Activated gamma-delta T cell treated with anti-CD3 and anti-CD28 coated beads, Interleukin-2, amount 50 U/mL, for 16 hours (primary cell): Measurements from ENCODE around the gene ASPSCR1.

Experiments
- DNase-seq: peaks from one replicate; pipeline ENCODE4 v3.0.0-alpha.2; 2020; ENCODE audit warnings: low read depth

Gene ASPSCR1

DNA sequence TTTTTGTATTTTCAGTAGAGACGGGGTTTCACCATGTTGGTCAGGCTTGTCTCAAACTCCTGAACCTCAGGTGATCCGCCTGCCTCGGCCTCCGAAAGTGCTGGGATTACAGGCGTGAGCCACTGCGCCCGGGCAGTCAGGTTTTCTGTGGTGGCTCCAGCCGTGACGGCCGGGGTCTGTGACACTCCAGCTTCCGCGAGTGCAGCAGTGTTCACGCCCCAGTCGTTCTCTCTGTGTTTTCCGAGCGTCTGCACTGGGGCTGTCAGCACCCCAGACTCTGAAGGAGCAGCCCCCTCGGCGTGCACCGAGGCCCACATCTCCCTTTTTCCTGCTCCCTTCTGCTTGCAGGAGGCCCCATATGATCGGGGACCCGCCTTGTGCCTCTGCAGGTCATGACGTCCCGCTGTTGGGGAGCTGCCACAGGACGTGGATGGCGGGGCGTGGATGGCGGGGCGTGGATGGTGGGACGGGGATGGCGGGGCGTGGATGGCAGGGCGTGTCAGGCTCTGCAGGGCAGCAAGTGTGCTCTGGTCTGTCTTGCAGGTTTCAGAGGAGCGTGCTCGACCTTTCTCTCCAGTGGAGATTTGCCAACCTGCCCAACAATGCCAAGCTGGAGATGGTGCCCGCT lies 5.7 kb downstream of the ASPSCR1 start:
- DNase-seq, result no peak

DNA sequence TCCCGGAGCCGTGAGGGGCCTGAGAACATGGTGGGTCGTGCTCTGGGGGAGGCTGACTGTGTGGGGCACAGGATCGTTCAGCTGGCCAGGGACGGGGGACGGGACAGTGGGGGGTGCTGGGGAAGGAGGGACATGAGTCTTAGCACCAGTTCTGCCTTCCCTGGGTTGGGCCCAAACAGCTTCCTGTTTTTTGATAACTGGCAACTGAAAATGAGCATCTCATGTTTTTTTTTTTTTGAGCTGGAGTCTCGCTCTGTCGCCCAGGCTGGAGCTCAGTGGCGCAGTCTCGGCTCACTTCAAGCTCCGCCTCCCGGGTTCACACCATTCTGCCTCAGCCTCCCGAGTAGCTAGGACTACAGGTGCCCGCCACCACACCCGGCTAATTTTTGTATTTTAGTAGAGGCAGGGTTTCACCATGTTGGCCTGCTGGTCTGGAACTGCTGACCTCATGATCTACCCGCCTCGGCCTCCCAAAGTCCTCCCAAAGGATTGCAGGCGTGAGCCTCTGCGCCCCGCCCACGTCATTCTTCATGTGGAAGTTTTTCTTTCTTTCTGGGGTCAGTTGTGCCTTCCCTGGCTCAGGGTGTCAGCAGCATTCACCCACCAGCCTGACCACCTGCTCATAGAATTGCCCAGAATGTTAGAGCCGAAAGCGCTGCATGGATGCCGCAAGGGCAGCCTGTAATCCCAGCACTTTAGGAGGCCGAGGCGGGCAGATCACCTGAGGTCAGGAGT lies 6.4 kb downstream of the ASPSCR1 start:
- no peak for DNase-seq

DNA sequence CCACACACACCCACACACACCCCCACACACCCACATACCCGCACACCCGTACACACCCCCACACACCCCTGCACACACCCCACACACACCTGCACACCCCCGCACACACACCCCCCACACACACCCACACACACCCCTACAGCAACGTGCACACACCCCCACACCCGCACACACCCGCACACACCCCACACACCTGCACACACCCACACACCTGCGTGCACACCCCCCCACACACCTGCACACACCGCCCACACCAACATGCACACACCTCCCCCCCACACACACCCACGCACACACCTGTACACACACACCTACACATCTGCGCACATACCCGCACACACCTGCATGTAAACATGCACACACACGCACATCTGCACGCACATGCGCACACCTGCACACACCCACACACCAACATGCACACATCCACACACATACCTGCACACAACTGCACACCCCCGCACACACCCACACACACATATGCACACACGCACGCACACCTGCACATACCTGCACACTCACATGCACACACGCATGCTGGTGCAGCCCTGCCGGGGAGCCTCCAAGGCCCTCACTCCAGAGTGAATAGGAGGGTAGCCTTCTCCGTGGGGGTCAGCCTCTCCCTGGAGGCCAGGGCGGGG lies 7.5 kb downstream of the ASPSCR1 start:
- DNase-seq, result no peak

DNA sequence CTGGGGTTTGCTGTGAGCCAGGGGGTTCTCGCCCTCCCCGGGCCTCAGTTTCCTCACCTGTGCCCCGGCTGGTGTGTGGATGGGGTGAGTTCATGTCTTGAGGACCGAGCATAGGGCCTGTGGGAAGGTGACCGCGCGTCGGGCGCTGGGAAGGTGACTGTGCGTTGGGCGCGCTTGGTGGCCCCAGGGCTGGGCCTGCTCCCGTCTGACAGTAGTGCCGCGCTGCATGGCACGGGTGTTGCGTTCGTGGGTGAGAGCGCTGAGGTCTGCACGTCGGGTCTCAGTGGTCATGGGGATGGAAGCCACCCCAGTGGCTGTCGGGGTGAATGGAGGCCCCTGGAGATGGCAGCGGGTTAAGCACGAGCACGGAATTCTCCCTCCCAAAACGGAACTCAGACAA lies 9.2 kb downstream of the ASPSCR1 start:
- no peak for DNase-seq

DNA sequence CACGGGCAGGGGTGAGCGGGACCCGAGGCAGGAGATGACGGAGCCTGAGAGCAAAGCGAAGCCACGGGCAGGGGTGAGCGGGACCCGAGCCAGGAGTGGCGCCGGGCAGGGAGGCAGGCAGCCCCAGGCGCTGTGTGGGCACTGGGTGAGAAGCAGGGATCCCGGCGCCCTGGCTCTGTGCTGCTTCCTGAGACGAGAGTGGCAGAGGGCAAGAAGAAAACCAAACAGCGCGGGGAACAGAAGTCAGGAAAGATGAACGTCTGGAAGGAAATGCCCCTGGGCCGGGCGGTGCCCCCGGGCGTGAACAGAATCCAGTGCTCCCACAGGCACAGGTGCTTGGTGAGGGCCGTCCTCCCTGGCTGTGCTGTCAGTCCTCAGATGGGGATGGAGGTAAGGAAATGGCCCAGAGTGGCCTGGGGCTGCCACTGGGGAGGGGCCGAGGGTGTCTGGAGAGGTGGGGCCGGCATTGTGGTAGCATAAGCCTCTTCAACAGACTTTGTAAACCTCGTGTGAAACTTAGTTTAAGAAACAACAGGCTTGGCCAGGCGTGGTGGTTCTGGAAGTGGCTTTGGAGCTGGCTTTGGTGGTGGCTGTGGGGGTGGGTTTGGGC lies 9.8 kb downstream of the ASPSCR1 start:
- no peak for DNase-seq

DNA sequence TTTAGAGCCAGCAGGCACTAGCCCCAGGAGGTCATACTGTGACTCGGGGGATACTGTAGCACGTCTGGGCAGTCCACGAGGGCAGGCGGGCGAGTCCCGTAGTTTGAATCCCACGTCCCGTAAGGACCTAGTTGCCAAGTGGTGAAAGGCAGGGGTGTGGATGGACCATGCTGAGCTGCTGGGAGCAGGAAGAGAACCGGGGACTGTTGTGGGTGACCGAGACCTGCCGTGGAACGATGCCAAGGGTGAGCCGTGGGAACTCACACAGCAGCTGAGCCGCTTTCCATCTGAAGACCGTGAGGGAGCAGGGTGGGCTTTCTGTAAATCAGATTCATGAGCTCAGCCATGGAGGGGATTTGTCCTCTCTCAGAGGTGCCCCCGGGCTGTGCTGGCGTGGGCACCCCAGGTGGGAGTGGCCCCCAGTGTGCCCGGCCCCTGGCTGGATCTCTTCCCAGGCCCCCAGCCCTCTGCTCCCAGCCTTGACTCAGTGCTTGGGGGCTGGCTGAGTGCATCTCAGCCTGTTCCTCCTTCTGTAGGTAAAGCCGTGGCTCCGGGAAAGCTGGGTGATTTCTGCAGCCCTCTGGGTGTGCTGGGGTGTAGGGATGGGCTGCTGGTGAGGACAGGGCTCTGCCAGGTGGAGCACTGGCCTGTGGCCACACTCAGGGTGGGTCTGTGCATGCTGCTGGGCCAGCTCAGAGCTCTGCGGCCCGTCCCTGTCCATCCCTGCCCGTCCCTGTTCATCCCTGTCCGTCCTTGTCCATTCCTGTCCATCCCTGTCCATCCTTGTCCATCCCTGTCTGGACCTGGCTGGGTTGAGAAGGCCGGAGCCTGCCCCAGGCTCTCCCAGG lies 13.6 kb downstream of the ASPSCR1 start:
- no peak for DNase-seq

DNA sequence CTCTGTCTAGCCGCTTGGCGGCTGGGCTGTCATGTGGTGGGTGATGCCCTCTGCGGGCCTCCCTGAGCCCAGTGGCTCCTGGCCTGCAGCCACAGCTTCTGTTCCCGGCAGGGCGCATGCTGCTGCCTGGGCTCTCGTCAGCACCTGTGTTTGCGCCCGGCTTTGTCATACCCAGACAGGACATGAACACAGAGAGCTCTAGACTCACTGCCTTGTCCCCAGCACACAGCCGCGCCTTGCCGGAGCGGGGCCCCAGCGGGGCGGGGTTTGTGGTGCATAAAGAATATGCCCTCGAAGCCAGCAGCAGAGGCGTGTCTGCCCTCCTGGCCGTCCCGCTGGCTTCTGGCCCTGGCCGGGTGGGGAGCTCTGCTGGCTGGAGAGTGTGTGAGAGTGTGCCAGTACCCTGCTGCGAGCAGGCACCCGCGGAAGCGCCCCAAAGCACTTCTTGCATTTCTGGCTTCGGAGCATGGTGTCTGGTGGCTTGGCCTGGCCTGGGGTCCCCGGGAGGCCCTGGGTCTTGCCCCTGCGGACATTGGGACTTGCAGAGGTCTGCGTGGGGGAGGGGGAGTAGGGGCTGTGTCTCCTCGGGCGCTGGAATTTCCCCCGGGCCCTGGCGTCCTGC lies 14.4 kb downstream of the ASPSCR1 start:
- DNase-seq, result no peak

DNA sequence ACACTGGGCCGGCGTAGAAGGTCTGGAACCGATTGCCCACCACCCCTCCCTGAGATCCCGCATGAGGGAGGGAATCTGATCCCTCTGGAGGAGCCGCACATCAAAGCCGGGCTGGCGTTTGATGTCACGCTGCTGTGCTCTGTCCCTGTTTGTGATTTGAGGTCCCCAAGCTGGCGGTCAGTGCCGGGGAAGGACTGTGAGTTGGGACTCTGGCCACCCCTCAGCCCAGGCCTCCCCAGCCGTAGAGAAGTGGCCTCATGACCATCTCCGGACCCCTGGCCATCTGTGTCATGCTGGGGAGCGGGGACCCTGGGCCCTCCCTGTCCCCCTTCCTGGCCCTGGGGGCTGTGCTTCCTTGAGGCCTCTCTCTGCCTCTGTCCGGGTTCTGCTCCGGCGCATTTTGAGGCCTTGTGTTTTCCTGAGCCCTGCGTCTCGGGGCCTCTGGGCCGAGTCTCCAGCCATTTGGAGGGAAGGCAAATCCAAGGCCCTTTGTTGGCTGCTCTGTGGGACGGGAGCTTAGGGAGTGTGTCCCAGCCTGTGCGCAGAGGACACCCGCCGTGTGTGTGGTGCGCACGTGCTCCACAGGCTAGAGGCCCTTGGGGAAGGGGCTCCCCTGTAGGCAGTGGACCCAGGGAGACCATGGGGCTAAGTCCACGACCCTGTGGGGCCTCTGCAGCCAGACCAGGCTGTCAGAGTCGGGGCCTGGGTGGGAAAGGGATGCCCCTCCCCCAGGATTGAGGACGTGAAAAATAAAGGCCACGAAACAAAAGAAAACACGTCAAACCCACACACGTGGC lies 15.1 kb downstream of the ASPSCR1 start:
- no peak for DNase-seq

DNA sequence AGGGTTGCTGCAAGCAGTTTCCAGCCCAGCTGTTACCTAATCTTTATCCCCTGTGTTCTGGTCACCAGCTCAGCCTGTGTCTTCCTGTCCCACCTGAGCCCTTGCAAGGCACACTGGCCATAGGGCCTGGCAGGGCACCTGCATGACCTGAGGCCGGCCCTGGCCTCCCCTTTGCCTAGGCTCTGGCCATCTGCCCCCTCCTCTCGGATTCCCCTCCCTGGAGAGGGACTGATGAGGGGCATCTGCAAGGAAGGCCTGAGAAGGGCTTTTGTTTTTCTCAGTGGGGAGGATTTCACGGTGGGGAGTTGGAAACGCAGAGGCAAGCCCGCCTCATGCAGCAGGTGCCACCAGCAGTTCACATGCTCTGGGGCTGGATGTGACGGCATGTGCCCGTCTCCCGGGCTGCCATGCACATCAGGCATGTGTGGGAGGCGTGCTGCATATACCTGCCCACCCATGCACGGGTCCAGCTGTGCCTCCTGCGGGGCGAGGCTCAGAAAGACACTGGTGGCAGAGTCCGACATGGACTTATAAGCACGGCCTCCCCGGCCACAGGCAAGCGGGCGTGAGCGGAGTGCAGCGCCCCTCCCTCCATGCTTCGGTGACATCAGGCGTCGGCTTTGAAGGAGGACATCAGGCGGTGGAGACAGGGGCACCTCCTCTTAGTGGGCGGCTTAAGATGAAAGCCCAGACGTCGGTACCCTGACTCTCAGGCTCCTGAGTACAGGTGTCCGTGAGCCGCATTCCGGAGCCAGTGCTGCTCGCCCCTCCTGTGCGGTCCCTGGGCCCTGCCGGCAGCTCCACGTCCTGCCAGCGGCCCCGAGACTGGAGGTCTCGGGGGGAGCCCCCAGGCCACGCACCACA lies 16.5 kb downstream of the ASPSCR1 start:
- no peak for DNase-seq

DNA sequence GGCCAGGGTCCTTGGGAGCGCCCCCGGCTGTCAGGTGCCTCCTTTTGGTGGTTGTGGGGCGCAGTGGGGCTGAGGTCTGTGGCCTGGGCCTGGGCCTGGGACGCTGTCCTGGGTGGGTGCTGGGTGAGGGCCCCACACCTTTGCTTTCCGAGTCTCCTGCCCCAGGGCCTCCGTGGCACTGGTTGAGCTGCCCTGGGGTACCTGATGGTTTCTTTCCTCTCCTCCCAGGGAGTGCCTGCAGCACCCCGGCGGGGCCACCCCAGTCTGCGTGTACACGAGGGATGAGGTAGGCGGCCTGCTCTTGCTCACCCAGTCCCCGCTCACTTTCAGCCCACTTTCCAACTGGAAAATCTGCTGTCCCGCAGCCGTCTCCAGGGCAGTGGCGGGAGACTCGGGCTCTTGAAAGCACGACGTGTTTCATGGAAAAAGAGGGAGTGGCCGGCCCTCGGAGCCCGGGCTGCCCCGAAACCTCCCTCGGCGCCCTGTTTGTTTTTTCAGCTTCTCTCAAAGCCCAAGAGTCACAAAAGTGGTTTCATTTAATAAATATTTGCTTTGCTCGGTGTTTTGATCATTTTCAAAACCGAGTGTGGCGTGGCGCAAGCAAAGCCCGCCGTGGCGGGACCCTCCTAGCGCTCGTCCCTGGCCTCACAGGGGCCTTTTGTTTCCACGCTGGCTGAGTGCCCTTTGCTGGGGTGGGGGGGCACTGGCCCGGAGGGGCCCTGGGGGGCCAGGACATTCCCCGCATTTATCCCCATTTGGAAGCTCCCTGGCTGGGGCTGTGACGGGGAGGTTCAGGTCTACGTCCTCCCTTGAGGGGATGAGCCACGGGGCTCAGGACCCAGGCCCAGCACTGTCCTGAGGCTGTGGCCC lies 17.4 kb downstream of the ASPSCR1 start:
- no peak for DNase-seq

DNA sequence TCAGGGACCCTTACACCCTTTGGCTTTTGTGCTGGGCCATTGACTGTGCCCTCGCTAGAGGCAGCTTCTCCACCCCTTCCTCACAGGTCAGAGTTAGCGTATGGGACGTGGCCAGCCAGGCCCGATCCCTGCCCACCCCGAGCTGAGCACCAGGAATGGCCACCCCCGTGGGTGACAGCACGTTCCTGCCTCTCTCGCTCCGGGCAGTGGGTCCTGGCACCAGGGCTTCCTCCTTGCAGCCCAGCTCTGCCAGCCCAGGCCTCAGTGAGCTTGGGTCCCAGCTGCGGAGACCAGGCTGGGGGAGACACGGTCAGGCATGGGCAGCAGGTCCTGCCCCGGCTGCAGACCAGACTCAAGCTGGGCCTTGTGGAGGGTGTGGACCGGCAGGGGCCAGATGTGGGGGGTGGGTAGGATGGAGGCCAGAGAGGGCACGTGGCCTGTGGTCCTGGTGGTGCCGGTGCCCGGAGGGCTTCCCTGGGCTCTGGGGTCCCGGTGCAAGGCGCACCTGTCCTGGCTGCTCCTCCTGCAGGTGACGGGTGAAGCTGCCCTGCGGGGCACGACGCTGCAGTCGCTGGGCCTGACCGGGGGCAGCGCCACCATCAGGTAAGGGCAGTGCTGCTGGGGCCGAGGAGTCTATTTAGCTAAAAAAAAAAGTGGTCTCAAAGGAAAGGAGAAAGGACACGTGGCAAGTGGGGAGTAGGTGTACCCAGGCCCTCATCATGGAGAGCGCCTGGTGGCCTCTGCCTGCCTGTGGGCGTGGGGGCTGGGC lies 18.2 kb downstream of the ASPSCR1 start:
- DNase-seq, result no peak

DNA sequence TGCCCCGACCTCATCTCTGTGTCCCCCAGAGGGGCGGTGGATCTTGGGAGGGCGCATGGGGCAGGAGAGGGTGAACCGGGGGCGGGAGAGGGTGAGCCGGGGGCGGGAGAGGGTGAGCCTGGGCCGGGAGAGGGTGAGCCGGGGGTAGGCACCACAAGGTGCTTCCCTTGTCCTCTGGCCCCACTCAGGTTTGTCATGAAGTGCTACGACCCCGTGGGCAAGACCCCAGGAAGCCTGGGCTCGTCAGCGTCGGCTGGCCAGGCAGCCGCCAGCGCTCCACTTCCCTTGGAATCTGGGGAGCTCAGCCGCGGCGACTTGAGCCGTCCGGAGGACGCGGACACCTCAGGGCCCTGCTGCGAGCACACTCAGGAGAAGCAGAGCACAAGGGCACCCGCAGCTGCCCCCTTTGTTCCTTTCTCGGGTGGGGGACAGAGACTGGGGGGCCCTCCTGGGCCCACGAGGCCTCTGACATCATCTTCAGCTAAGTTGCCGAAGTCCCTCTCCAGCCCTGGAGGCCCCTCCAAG lies 18.9 kb downstream of the ASPSCR1 start:
- DNase-seq, result no peak

DNA sequence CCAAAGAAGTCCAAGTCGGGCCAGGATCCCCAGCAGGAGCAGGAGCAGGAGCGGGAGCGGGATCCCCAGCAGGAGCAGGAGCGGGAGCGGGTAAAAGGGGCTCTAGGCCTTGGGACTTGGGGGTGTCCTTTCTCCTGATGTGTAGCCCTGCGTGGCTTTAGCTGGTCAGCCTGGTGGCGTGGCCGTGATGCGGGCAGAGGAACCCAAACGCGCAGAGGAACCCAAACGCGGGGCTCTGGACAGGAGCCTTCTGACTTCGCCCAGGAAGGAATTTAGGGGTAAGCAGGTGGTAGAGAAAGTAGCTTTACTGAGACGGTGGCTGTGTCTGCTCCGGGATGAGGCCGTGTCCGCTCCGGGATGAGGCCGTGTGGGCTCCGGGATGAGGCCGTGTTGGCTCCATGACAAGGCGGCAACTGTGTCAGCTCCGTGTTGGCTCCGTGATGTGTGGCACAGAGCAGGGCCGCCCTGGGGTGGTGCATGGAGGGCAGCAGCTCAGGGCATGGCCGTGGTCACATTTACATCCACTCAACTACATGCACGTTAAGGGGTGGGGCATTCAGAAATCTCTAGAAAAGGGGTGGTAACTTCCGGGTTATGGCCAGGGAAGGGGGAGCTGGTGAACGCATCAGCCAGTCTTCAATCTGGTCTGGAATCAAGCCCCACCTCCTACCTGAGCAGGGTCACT lies 19.5 kb downstream of the ASPSCR1 start:
- DNase-seq, result no peak

DNA sequence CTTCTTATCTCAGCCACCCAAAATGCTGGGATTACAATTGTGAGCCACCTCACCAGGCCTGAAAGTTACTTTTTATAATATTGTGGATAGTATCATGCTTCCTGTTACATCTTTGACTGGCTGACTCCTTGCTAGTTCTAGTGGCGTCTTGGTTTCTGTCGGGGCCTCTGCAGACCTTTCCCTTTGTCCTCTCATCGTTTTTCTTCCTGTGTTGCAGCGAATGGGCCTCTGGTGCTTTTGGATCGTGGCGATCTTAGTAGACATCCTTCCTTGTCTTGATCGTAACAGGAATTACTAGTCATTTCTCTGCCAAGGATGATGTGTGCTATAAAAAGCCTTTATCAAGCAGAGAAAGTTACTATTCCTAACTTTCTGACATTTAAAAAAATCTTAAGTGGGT lies 20.8 kb downstream of the ASPSCR1 start:
- DNase-seq, result no peak

DNA sequence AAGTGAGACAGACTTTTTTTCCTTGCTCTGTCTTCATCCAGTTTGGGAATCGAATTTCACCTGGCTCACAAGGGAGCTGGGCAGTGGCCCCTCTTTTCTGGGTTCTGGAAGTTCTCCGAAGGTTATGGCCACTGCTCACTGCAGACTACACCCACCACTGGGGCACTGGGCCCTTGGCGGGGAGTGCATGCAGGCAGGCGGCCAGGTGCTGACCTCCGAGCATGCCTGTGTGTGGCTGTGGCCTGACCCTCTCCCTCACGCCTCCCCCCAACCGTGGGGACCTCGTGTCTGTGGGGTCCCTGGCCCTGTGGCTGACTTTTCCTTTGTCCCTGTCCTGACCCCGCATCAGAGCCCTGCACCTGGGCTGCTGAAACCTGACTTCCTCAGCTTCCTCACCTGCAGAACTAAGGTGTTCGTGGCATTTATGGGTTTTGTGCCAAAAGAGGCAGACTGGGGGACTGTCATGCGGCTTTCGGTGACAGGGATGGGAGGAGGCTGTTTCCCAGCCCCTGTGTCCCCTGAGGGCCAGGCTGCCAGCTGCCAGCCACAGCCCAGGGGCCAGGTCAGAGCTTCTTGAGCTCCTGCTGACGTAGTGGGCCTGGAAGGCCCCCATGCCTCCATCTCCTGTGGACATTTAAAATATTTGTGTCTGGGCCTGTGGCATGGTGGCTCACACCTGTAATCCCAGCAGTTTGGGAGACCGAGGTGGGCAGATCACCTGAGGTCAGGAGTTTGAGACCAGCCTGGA lies 21.4 kb downstream of the ASPSCR1 start:
- DNase-seq, result no peak

DNA sequence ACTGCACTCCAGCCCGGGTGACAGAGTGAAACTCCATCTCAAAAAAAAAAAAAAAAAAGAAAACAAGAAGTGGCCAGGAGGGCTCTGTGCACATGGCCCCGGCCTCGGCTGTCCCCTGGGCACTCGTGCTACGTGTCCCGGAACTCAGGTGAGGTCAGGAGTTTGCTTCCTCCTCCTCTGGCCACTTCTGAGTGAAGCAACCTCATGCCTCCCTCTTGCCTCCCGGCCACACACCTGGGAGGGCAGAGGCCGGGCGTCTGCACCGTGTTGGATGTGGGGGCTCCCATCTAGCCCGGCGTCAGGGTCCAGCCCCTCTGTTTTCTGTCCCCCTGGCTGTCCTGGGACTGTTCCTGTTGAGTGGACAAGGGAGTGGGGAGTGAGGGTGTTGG lies 22.2 kb downstream of the ASPSCR1 start:
- no peak for DNase-seq
